ENCODE measurements around the gene CCDC85B.

Gene CCDC85B

GRCh38 chr11:65869643-65870306, 20.7 kb upstream of the CCDC85B start:
- no peak for DNase-seq (ENCODE audit: low spot score)

- no peak for DNase-seq (ENCODE audit: low spot score)
These were observed 20.2 kb upstream of the CCDC85B start for GRCh38 chr11:65870307-65870658.

- DNase-seq (ENCODE audit: low spot score), result no peak
These were observed 19.5 kb upstream of the CCDC85B start for GRCh38 chr11:65870706-65871681.

- DNase-seq (ENCODE audit: low spot score), result no peak
These were observed 18.5 kb upstream of the CCDC85B start for GRCh38 chr11:65871811-65872548.

GRCh38 chr11:65872586-65873317, 17.7 kb upstream of the CCDC85B start, which contains the start of gene EFEMP2:
Gene EFEMP2, minus strand, starts transcription at chr11:65872800. Its CDS starts 446 bp downstream, at chr11:65872354.
- DNase-seq (ENCODE audit: low spot score), result no peak

GRCh38 chr11:65873318-65874156, 16.9 kb upstream of the CCDC85B start:
- peak; percentile 93 for DNase-seq (ENCODE audit: low spot score)

GRCh38 chr11:65879617-65880016, 10.9 kb upstream of the CCDC85B start, which contains the start of gene CTSW:
Gene CTSW, plus strand, starts transcription at chr11:65879837. Its CDS starts 18 bp downstream, at chr11:65879855.
- no peak for DNase-seq (ENCODE audit: low spot score)

- DNase-seq (ENCODE audit: low spot score), result no peak
These were observed 10.4 kb upstream of the CCDC85B start for GRCh38 chr11:65880027-65880426.

- no peak for DNase-seq (ENCODE audit: low spot score)
These were observed 9.5 kb upstream of the CCDC85B start for GRCh38 chr11:65880844-65881421.

GRCh38 chr11:65882120-65883057, 8.1 kb upstream of the CCDC85B start:
- no peak for DNase-seq (ENCODE audit: low spot score)

- no peak for DNase-seq (ENCODE audit: low spot score)
These were observed 7.3 kb upstream of the CCDC85B start for GRCh38 chr11:65883058-65883761.

GRCh38 chr11:65883786-65884715, 6.4 kb upstream of the CCDC85B start:
- no peak for DNase-seq (ENCODE audit: low spot score)

GRCh38 chr11:65884716-65885092, 5.8 kb upstream of the CCDC85B start:
- DNase-seq (ENCODE audit: low spot score), result peak; percentile 76

GRCh38 chr11:65885231-65885630, 5.2 kb upstream of the CCDC85B start:
- no peak for DNase-seq (ENCODE audit: low spot score)

GRCh38 chr11:65885808-65886536, 4.5 kb upstream of the CCDC85B start:
- DNase-seq (ENCODE audit: low spot score), result no peak

- DNase-seq (ENCODE audit: low spot score), result no peak
These were observed 3.4 kb upstream of the CCDC85B start for GRCh38 chr11:65886826-65887722.

Measured in cerebellar cortex (tissue), 1 donor.